ENCODE data around the gene TCF7L1. TPM values are rescaled to one million over a fixed set of nuclear protein-coding genes. Genes with fewer than 3 reads are reported as not detected.

TCF7L1 gene
- total RNA-seq, 1 donor from 2014 or later: 48.3 TPM

- DNase-seq (ENCODE audit: low spot score in 2 of 2, unreplicated experiment in 2 of 2): no peak
- Mint-ChIP-seq H3K27me3 (ENCODE audit: low read depth) (no peaks in the 10 kb centered on the region), H3K27ac (no peak overlapping the region), H3K9me3 (no peaks in the 10 kb centered on the region), H3K4me3 (no peak overlapping the region), H3K36me3 (peaks cover 6% of the 10 kb centered on the region), H3K4me1 (peaks cover 27% of the 10 kb centered on the region)
- no peak for TF ChIP-seq CTCF (IDR thresholded peaks at IDR 0.05; ENCODE audit: unreplicated experiment)
These were observed 58.0 kb downstream of the TCF7L1 start for GRCh38 chr2:85191157-85191556.

- H3K9me3 Mint-ChIP-seq: no peaks in the 10 kb centered on the region
- no peaks in the 10 kb centered on the region for H3K27me3 Mint-ChIP-seq (ENCODE audit: low read depth)
- DNase-seq (ENCODE audit: low spot score in 2 of 2, unreplicated experiment in 2 of 2): no peak
- TF ChIP-seq CTCF (IDR thresholded peaks at IDR 0.05; ENCODE audit: unreplicated experiment): no peak
- peaks cover 2% of the 10 kb centered on the region for H3K36me3 Mint-ChIP-seq
- peaks cover 12% of the 10 kb centered on the region for H3K4me1 Mint-ChIP-seq
- no peak overlapping the region for H3K27ac Mint-ChIP-seq
- H3K4me3 Mint-ChIP-seq: no peak overlapping the region
These were observed 61.7 kb downstream of the TCF7L1 start for GRCh38 chr2:85194780-85195480.

DNA sequence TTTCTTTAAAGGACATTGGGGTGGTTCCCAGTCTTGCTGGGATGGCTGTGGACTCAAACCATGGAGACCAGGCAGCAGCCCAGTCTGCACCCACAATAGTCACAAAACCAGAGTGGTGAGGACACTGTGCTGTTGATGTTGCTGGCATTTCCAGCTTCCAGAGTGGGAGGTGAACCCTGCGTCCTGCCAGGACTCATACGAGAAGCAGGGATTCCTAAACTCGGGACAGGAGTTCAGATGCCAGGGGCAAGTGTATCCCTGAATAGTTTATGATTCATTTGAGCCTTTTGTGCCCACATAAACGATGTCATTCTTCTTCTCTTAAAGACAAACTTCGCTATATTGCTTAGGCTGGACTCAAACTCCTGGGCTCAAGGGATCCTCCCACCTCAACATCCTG is 62.8 kb downstream of the TCF7L1 start:
- Mint-ChIP-seq H3K4me1 (peaks cover 9% of the 10 kb centered on the region), H3K36me3 (peaks cover 2% of the 10 kb centered on the region), H3K4me3 (no peak overlapping the region), H3K27me3 (ENCODE audit: low read depth) (no peaks in the 10 kb centered on the region), H3K27ac (no peak overlapping the region), H3K9me3 (no peaks in the 10 kb centered on the region)
- DNase-seq (ENCODE audit: low spot score in 2 of 2, unreplicated experiment in 2 of 2): no peak
- TF ChIP-seq CTCF (IDR thresholded peaks at IDR 0.05; ENCODE audit: unreplicated experiment): no peak

GRCh38 chr2:85199698-85200097 is 66.5 kb downstream of the TCF7L1 start:
- peaks cover 9% of the 10 kb centered on the region for H3K4me1 Mint-ChIP-seq
- no peaks in the 10 kb centered on the region for H3K36me3 Mint-ChIP-seq
- no peaks in the 10 kb centered on the region for H3K9me3 Mint-ChIP-seq
- no peak overlapping the region for H3K4me3 Mint-ChIP-seq
- no peak for DNase-seq (ENCODE audit: low spot score in 2 of 2, unreplicated experiment in 2 of 2)
- H3K27ac Mint-ChIP-seq: no peak overlapping the region
- TF ChIP-seq CTCF (IDR thresholded peaks at IDR 0.05; ENCODE audit: unreplicated experiment): no peak
- no peaks in the 10 kb centered on the region for H3K27me3 Mint-ChIP-seq (ENCODE audit: low read depth)

- peaks cover 24% of the 10 kb centered on the region for H3K4me1 Mint-ChIP-seq
- no peak overlapping the region for H3K27ac Mint-ChIP-seq
These were observed 76.7 kb downstream of the TCF7L1 start for GRCh38 chr2:85209887-85210286.

More at GRCh38 chr2:85209887-85210286, 76.7 kb downstream of the TCF7L1 start:
- H3K36me3 Mint-ChIP-seq: no peaks in the 10 kb centered on the region
- no peak for DNase-seq (ENCODE audit: low spot score in 2 of 2, unreplicated experiment in 2 of 2)
- H3K27me3 Mint-ChIP-seq (ENCODE audit: low read depth): no peaks in the 10 kb centered on the region
- H3K4me3 Mint-ChIP-seq: no peak overlapping the region
- TF ChIP-seq CTCF (IDR thresholded peaks at IDR 0.05; ENCODE audit: unreplicated experiment): no peak
- no peaks in the 10 kb centered on the region for H3K9me3 Mint-ChIP-seq

All from mesothelial cell of epicardium (in vitro differentiated cells).